ENCODE results near the gene CAPS. TPM values are rescaled to one million over a fixed set of nuclear protein-coding genes. Genes with fewer than 3 reads are reported as not detected.
A peak's percentile ranks its signal among the peaks of the same experiment; 100 is the strongest.

CAPS gene
- polyA plus RNA-seq, 2 of the 4 experiments (the other 2 are of a cell fraction): 1.4 to 1.7 TPM

DNA sequence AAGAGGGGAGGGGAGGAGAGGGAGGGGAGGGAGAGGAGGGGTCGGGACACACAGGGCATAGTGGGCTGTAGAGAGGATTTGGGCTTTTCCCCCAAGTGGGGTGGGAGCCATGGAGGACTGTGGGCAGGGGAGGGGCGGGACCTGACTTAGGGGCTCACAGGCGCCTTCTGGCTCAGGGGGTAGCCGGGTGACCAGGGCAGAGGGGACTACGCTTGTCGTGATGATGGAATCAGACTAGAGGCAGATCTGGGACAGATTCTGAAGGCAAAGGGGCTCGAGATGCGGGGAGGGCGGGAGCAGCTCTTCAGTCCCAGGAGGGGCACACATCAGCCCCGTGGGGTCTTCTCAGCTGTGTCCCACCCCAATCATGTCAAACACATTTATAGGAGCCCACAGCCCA lies 24.0 kb upstream of the CAPS start:
- CTCF ChIA-PET: interaction anchor here (1.0 to 5.5 kb wide), 6 partner anchors 44 to 117 kb away, joined by 3 to 56 read pairs (median 12); partner anchors contain the start of gene NRTN
- ATAC-seq (no peak; a peak in 1 of 6 replicates), DNase-seq (ENCODE audit: low read depth in 1 of 2, low spot score in 1 of 2) (no peak), FAIRE-seq (no peak)
- Histone ChIP-seq H3K27ac (peak overlapping the region in 1 of 2 experiments; percentile 53; a peak in 1 of 6 replicates), H3K4me3 (no peak overlapping the region), H3K4me1 (0 out of 3 replicates have a peak, but pooled peaks cover 3% of the 10 kb centered on the region), H3K9me3 (no peaks in the 10 kb centered on the region), H3K4me2 (0 out of 3 replicates have a peak overlapping the region, but pooled peaks have one; percentile 8)
- 67% methylated on average over 8 of the region's 10 CpGs for WGBS (ENCODE audit: missing lambda C conversion rate)
- POLR2A ChIA-PET: interaction anchor here (2.5 kb wide), 1 partner anchor 62 kb away, joined by 11 read pairs; no protein-coding TSS in a partner anchor
- TF ChIP-seq, protein P1, sequence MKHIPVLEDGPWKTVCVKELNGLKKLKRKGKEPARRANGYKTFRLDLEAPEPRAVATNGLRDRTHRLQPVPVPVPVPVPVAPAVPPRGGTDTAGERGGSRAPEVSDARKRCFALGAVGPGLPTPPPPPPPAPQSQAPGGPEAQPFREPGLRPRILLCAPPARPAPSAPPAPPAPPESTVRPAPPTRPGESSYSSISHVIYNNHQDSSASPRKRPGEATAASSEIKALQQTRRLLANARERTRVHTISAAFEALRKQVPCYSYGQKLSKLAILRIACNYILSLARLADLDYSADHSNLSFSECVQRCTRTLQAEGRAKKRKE (CRISPR knock-in tag; IDR thresholded peaks at IDR 0.05; ENCODE audit: low read depth): no peak
- TF ChIP-seq, protein P2, sequence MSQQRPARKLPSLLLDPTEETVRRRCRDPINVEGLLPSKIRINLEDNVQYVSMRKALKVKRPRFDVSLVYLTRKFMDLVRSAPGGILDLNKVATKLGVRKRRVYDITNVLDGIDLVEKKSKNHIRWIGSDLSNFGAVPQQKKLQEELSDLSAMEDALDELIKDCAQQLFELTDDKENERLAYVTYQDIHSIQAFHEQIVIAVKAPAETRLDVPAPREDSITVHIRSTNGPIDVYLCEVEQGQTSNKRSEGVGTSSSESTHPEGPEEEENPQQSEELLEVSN (IDR thresholded peaks at IDR 0.05; ENCODE audit: borderline replicate concordance, low read depth): no peak
- TF ChIP-seq POLR2AphosphoS2 (conservative IDR thresholded peaks at IDR 0.05; ENCODE audit: low read length) (no peak), HDAC2 (IDR thresholded peaks at IDR 0.05) (no peak), MYC (IDR thresholded peaks at IDR 0.05; ENCODE audit: borderline replicate concordance, low read length) (no peak)

- POLR2A ChIA-PET: interaction anchor here (2.5 kb wide), 1 partner anchor 63 kb away, joined by 11 read pairs; no protein-coding TSS in a partner anchor
- 50% methylated on average over 1 of the region's 4 CpGs for WGBS (ENCODE audit: missing lambda C conversion rate)
- CTCF ChIA-PET: interaction anchor here (0.8 to 5.5 kb wide), 13 partner anchors 8 to 119 kb away, joined by 3 to 56 read pairs (median 4); partner anchors contain the start of genes NDUFA11 and NRTN
These were observed 22.5 kb upstream of the CAPS start for GRCh38 chr19:5891572-5891937.

DNA sequence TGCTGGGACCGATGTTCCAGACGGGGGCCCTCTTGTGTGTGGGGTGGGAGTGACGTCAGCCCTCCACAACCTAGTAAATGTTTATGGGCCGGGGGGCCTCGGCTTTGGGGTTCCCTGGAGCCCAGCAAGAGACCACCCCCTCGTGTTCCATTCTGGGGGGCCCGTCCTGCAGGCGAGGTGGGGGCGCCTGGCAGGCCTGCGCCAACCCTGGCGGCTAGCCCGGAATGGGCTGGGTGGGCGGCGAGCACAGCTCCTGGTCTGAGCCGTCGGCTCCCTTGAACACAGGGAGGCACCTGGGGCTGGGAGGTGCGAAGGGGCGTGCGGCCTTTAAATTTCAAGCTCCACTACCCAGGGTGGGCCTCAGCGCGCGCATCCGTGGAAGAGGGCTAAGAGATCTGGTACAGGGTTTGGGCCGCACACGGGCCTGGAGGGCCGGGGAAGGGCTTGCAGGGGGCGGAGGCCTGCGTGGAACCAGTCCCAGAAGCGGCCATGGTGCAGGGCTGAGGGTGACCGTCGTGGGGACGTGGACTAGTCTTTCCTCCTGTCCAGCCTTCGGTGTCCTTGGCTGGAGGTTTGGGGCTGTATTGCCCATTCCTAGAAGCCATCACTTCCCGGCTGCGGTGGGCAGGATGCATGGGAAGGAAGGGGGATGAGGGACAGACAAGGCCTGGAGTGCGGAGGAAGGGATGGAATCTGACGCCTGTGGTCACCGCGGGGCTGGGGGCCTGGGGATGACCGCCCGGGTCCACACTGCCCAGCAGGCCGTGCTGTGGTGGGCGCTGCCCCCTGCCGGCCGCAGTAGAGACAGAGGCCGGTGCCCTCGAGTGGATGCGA lies 21.9 kb upstream of the CAPS start:
- peak; percentile 69 to 89 for ATAC-seq
- DNase-seq (ENCODE audit: low read depth in 1 of 2, low spot score in 1 of 2): peak; percentile 33 to 46
- CTCF ChIA-PET: interaction anchor here (0.8 to 5.5 kb wide), 15 partner anchors 9 to 119 kb away, joined by 3 to 56 read pairs (median 4); partner anchors contain the start of genes NDUFA11 and NRTN
- Histone ChIP-seq H3K27ac (peak overlapping the region in 1 of 2 experiments; percentile 50; a peak in 2 of 6 replicates), H3K4me1 (0 out of 3 replicates have a peak, but pooled peaks cover 3% of the 10 kb centered on the region), H3K4me2 (no peak overlapping the region), H3K4me3 (no peak overlapping the region), H3K9me3 (no peaks in the 10 kb centered on the region)
- FAIRE-seq: no peak
- TF ChIP-seq SMC3 (IDR thresholded peaks at IDR 0.05): peak; percentile 76
- peak; percentile 72 to 80 for TF ChIP-seq RAD21 (conservative IDR thresholded peaks at IDR 0.05 in 1 of 2, IDR thresholded peaks at IDR 0.05 in 1 of 2)
- TF ChIP-seq, protein P3, sequence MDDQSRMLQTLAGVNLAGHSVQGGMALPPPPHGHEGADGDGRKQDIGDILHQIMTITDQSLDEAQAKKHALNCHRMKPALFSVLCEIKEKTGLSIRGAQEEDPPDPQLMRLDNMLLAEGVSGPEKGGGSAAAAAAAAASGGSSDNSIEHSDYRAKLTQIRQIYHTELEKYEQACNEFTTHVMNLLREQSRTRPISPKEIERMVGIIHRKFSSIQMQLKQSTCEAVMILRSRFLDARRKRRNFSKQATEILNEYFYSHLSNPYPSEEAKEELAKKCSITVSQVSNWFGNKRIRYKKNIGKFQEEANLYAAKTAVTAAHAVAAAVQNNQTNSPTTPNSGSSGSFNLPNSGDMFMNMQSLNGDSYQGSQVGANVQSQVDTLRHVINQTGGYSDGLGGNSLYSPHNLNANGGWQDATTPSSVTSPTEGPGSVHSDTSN (IDR thresholded peaks at IDR 0.05): 0 out of 2 replicates have a peak, but pooled peaks have one; percentile 22
- no peak for TF ChIP-seq TFCP2L1 (CRISPR knock-in tag; IDR thresholded peaks at IDR 0.05)
- TF ChIP-seq SREBF2 (IDR thresholded peaks at IDR 0.05): no peak
- TF ChIP-seq, protein P4, sequence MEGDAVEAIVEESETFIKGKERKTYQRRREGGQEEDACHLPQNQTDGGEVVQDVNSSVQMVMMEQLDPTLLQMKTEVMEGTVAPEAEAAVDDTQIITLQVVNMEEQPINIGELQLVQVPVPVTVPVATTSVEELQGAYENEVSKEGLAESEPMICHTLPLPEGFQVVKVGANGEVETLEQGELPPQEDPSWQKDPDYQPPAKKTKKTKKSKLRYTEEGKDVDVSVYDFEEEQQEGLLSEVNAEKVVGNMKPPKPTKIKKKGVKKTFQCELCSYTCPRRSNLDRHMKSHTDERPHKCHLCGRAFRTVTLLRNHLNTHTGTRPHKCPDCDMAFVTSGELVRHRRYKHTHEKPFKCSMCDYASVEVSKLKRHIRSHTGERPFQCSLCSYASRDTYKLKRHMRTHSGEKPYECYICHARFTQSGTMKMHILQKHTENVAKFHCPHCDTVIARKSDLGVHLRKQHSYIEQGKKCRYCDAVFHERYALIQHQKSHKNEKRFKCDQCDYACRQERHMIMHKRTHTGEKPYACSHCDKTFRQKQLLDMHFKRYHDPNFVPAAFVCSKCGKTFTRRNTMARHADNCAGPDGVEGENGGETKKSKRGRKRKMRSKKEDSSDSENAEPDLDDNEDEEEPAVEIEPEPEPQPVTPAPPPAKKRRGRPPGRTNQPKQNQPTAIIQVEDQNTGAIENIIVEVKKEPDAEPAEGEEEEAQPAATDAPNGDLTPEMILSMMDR (IDR thresholded peaks at IDR 0.05): peak; percentile 64
- no peak for TF ChIP-seq HOXA7 (CRISPR knock-in tag; IDR thresholded peaks at IDR 0.05)
- POLR2A ChIA-PET: interaction anchor here (2.5 kb wide), 1 partner anchor 64 kb away, joined by 11 read pairs; no protein-coding TSS in a partner anchor
- WGBS (ENCODE audit: missing lambda C conversion rate): 33% methylated on average over 36 of the region's 48 CpGs

More at GRCh38 chr19:5891572-5891937, 22.5 kb upstream of the CAPS start:
- Histone ChIP-seq H3K27ac (0 out of 6 replicates have a peak overlapping the region, but pooled peaks of 1 of the 2 experiments have one; percentile 20), H3K4me2 (no peak overlapping the region), H3K4me3 (no peak overlapping the region), H3K9me3 (no peaks in the 10 kb centered on the region), H3K4me1 (0 out of 3 replicates have a peak, but pooled peaks cover 3% of the 10 kb centered on the region)
- no peak for DNase-seq (ENCODE audit: low read depth in 1 of 2, low spot score in 1 of 2)
- TF ChIP-seq RARB (CRISPR knock-in tag; IDR thresholded peaks at IDR 0.05) (no peak), ZFP36 (IDR thresholded peaks at IDR 0.05; ENCODE audit: borderline replicate concordance, partially characterized antibody) (peak; percentile 45)
- no peak for FAIRE-seq
- ATAC-seq: peak in 1 of 2 experiments; percentile 15; a peak in 3 of 6 replicates
